Measurements from ENCODE around the gene ZKSCAN5.
A peak's percentile ranks its signal among the peaks of the same experiment; 100 is the strongest.
"Not testable (repeated sequence)": the region's sequence is repeated elsewhere in the genome, so short reads cannot be mapped to it uniquely, and the experiment has no call there.

ZKSCAN5 gene

DNA sequence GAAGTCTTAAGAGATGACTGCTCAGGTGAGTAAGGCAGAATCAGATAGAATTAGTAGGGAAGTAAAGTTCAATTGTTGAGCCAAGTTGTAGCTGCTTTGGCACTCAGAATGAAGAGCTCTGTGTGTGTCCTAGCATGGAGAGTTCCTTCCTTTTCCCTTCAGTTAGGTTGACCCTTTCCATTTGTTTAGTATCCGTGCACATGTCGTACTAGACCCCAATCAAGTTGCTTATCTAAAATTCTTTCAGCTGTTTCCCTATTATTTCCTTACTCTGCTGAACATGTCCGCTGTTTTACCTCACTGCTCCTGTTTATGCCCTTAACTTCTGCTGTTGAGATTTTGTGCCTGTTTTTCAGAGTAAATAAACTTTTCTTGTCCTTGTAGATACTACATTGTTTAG lies 67.3 kb downstream of the ZKSCAN5 start:
- Histone ChIP-seq H3K4me3 (ENCODE audit: low read depth in 1 of 2, low read length in 1 of 2) (no peak overlapping the region), H3K27ac (no peak overlapping the region), H3K27me3 (no peaks in the 10 kb centered on the region), H3K4me1 (ENCODE audit: control insufficient read depth in 1 of 2, insufficient read depth in 1 of 2, low read depth in 1 of 2, low read length in 1 of 2) (no peaks in the 10 kb centered on the region), H3K36me3 (peaks cover 62% of the 10 kb centered on the region), H3K9me3 (no peaks in the 10 kb centered on the region)
- TF ChIP-seq, protein P1, sequence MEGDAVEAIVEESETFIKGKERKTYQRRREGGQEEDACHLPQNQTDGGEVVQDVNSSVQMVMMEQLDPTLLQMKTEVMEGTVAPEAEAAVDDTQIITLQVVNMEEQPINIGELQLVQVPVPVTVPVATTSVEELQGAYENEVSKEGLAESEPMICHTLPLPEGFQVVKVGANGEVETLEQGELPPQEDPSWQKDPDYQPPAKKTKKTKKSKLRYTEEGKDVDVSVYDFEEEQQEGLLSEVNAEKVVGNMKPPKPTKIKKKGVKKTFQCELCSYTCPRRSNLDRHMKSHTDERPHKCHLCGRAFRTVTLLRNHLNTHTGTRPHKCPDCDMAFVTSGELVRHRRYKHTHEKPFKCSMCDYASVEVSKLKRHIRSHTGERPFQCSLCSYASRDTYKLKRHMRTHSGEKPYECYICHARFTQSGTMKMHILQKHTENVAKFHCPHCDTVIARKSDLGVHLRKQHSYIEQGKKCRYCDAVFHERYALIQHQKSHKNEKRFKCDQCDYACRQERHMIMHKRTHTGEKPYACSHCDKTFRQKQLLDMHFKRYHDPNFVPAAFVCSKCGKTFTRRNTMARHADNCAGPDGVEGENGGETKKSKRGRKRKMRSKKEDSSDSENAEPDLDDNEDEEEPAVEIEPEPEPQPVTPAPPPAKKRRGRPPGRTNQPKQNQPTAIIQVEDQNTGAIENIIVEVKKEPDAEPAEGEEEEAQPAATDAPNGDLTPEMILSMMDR (IDR thresholded peaks at IDR 0.05), result no peak

DNA sequence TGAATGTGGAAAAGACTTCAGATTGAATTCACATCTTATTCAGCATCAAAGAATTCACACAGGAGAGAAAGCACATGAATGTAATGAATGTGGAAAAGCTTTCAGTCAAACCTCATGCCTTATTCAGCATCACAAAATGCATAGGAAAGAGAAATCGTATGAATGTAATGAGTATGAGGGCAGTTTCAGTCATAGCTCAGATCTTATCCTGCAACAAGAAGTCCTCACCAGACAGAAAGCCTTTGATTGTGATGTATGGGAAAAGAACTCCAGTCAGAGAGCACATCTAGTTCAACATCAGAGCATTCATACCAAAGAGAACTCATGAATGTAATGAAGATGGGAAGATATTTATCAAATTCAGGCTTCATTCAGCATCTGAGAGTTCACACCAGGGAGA lies 68.8 kb downstream of the ZKSCAN5 start:
- Histone ChIP-seq H3K4me3 (ENCODE audit: low read depth in 1 of 2, low read length in 1 of 2) (no peak overlapping the region), H3K36me3 (peaks cover 51% of the 10 kb centered on the region), H3K4me1 (ENCODE audit: control insufficient read depth in 1 of 2, insufficient read depth in 1 of 2, low read depth in 1 of 2, low read length in 1 of 2) (no peaks in the 10 kb centered on the region), H3K27me3 (peaks cover 6% of the 10 kb centered on the region), H3K9me3 (no peaks in the 10 kb centered on the region), H3K27ac (no peak overlapping the region)
- TF ChIP-seq, protein P1 (IDR thresholded peaks at IDR 0.05), result no peak

DNA sequence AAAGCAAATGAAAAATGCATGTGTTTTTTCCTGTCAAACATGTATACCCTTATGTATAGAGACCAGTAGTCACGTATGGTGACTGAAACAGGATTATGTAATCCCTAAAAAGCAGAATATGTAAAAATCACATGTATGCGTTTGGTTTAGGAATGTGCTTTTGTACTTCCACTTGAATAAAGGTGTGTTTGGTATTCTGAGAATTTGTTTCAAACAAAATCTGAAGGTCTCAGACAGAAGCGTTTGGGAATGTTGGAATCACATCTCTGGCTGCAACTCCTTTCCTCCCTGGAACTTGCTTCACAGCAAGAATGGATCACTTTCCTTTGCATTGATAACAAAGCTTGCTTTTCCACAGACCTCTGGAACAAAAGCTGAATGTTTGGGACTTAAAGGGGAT lies 71.8 kb downstream of the ZKSCAN5 start:
- TF ChIP-seq, protein P1 (IDR thresholded peaks at IDR 0.05), result no peak
- Histone ChIP-seq H3K9me3 (no peaks in the 10 kb centered on the region), H3K27ac (no peak overlapping the region), H3K4me3 (ENCODE audit: low read depth in 1 of 2, low read length in 1 of 2) (no peak overlapping the region), H3K27me3 (peaks cover 36% of the 10 kb centered on the region), H3K36me3 (peaks cover 25% of the 10 kb centered on the region), H3K4me1 (ENCODE audit: control insufficient read depth in 1 of 2, insufficient read depth in 1 of 2, low read depth in 1 of 2, low read length in 1 of 2) (peaks cover 13 to 15% of the 10 kb centered on the region in 2 experiments)

DNA sequence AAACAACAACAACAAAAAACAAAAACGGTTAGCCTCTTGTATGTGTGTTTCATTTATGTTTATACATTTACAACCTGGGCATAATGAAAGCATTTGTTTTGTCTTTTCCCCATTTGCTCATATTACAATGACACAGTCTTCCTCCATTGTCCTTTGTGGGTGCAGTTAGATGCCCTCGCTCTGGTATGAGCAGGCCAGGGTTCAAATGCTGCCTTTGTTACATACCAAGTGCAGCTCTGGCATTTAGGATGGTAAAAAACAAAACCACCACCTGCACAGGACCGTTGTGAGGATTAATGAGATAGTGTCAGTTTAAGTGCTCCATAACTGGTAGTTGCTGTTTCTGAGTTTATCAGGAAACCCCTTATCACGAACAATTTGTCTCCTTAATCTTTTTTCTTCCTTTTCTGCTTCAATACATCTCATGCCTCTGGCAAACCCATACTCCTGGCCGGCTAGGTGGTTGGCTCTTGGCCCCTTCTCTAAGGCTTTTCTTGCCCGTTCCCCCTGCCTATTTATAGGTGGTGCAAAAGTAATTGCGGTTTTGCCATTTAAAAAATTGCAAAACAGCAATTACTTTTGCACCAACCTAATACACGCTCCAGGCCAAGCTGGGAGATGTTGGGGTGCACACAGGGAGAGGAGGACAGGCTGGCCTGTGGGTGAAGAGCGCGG lies 75.0 kb downstream of the ZKSCAN5 start:
- no peak overlapping the region for H3K27ac ChIP-seq
- no peak overlapping the region for H3K4me3 ChIP-seq (ENCODE audit: low read depth in 1 of 2, low read length in 1 of 2)
- TF ChIP-seq, protein P1 (IDR thresholded peaks at IDR 0.05), result no peak
- H3K36me3 ChIP-seq, result no peaks in the 10 kb centered on the region
- H3K27me3 ChIP-seq, result peaks cover 68% of the 10 kb centered on the region
- no peaks in the 10 kb centered on the region for H3K9me3 ChIP-seq
- H3K4me1 ChIP-seq (ENCODE audit: control insufficient read depth in 1 of 2, insufficient read depth in 1 of 2, low read depth in 1 of 2, low read length in 1 of 2), result peaks cover 13 to 15% of the 10 kb centered on the region in 2 experiments

DNA sequence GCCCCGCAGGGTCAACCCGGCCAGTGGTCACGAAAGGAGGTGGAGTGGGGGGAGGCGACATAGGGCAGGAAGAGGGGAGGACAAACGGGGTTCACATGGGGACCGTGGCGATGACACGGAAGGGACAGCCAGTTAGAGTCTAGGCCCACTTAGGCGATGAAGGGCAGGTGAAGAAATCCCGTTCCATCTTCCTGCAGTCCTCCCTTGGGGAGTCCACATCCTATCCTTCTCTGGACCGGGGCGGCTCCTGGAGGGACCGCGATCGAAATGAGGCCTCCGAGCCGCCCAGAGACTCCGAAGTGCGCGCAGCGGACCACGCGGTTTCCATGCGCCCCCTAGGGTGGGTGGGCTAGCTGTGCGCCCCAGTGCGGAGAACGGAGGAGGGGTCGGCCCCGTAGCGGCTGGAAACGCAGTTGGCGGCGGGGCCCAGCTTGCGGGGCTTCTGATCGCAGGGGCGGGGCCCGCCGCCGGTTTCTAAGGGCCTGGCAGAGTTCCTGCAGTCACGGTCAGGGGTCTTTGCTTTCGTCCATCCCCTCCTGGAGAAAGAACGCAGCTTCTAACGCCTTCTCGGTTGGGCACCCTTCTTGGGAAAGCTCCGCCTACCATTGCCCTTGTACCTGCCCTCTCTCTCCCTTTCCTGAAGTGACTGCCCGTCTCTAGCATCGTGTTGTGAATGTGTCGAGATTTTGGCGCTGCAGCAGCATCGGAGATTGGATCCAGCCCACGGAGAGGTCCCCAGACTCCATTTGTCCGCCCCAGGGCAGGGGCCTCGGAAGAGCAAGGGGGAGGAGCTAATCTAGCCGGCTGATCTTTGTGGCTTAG lies 75.7 kb downstream of the ZKSCAN5 start:
- H3K27ac ChIP-seq, result no peak overlapping the region
- peaks cover 13 to 15% of the 10 kb centered on the region in 2 experiments for H3K4me1 ChIP-seq (ENCODE audit: control insufficient read depth in 1 of 2, insufficient read depth in 1 of 2, low read depth in 1 of 2, low read length in 1 of 2)
- TF ChIP-seq, protein P1 (IDR thresholded peaks at IDR 0.05), result no peak
- peaks cover 75% of the 10 kb centered on the region for H3K27me3 ChIP-seq
- H3K36me3 ChIP-seq, result no peaks in the 10 kb centered on the region
- H3K9me3 ChIP-seq, result no peaks in the 10 kb centered on the region
- peak overlapping the region; percentile 25 to 44 for H3K4me3 ChIP-seq (ENCODE audit: low read depth in 1 of 2, low read length in 1 of 2)

DNA sequence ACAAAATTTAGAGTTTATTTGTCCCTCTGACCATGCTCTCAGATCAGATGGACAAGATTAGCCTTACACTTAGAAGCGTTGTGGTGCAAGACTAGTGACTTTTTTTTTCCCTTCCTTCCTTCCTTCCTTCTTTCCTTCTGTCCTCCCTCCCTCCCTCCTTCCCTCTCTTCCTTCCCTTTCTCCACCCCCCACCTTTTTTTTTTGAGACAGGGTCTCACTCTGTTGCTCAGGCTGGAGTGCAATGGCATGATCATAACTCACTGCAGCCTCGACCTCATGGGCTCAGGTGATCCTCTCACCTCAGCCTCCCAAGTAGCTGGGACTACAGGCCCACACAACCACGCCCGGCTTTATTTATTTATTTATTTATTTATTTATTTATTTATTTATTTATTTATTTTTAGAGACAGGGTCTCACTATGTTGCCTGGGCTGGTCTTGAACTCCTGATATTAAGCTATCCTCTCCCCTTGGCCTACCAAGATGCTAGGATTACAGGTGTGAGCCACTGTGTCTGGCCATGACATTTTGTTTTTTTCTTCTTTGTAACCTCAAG lies 76.4 kb downstream of the ZKSCAN5 start:
- H3K9me3 ChIP-seq, H3K27ac ChIP-seq, H3K36me3 ChIP-seq: not testable (repeated sequence)
- H3K27me3 ChIP-seq, result peaks cover 82% of the 10 kb centered on the region
- peaks cover 13 to 15% of the 10 kb centered on the region in 2 experiments for H3K4me1 ChIP-seq (ENCODE audit: control insufficient read depth in 1 of 2, insufficient read depth in 1 of 2, low read depth in 1 of 2, low read length in 1 of 2)
- peak overlapping the region; percentile 25 to 44 for H3K4me3 ChIP-seq (ENCODE audit: low read depth in 1 of 2, low read length in 1 of 2)
